ENCODE data around the gene MAPK8IP3.

MAPK8IP3 gene

DNA sequence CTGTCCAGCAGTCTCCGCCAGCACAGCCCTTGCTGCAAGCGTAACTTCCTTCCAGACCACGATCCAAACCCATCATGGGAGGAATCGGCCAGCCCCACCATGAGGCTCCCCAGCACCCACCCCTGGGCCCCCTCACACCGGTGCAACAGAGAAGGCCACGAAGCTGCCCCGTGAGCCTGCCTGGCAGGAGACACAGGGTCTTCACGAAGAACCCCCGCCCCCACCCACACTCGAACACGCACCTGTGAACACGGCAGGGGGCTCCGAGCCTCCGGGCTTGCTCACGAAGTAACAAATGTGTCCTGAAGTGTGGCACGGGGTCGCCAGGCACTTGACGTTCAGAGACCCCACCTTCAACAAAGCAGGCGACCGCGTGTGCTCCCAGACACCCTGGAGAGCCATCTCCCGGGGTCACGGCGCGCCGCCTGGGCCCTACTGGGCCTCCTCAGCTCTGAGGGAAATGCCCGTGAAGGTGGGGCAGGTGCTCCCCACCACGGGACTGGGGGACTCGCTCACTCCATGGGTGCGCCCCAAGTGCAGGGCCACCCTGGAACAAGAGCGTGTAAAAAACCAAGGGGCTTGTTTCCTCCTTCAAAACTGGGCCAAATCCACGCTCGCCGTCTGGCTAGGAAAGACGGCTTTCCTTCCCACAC, 113.0 kb downstream of the MAPK8IP3 start:
- H2BK15ac ChIP-seq (ENCODE audit: low read length) = no peak overlapping the region
- H2AK5ac ChIP-seq (ENCODE audit: low read depth, low read length) = no peak overlapping the region
- no peak overlapping the region for H2BK120ac ChIP-seq (ENCODE audit: low read depth, low read length)
- H3K79me1 ChIP-seq (ENCODE audit: low read depth, low read length) = peaks cover 15% of the 10 kb centered on the region
- no peak overlapping the region for H2BK5ac ChIP-seq (ENCODE audit: low read length)
- H3K4me3 ChIP-seq (ENCODE audit: low read length in 2 of 2) = no peak overlapping the region
- H4K91ac ChIP-seq (ENCODE audit: low read depth, low read length, poor library complexity) = no peak overlapping the region
- H2BK12ac ChIP-seq (ENCODE audit: low read length) = no peak overlapping the region
- no peak overlapping the region for H4K8ac ChIP-seq (ENCODE audit: low read depth, low read length)
- H3K9me3 ChIP-seq (replicated peaks in 1 of 2; ENCODE audit: control insufficient read depth in 2 of 2, insufficient read depth in 1 of 2, low read depth in 1 of 2, low read length in 2 of 2) = no peaks in the 10 kb centered on the region
- no peak overlapping the region for H2AFZ ChIP-seq (ENCODE audit: low read length)
- no peaks in the 10 kb centered on the region for H3K27me3 ChIP-seq (ENCODE audit: control insufficient read depth in 3 of 3, insufficient read depth in 3 of 3, low read depth in 1 of 3, low read length in 3 of 3)
- no CpG with 5 or more reads among the region's 35 CpGs for WGBS, 2 donors (ENCODE audit: extremely low coverage in 2 of 2, insufficient read length in 2 of 2, insufficient replicate concordance in 1 of 2)
- DNase-seq (ENCODE audit: low spot score) = no peak
- H3K4me2 ChIP-seq (ENCODE audit: insufficient read depth, low read length, poor library complexity, severe bottlenecking) = no peak overlapping the region
- H3K18ac ChIP-seq (ENCODE audit: low read length) = no peak overlapping the region
- no peak overlapping the region for H3K14ac ChIP-seq (ENCODE audit: low read length)
- no peak overlapping the region for H3K23ac ChIP-seq (ENCODE audit: low read depth, low read length, poor library complexity)
- no peaks in the 10 kb centered on the region for H3K4me1 ChIP-seq (ENCODE audit: control insufficient read depth in 2 of 2, insufficient read depth in 1 of 2, low read depth in 1 of 2, low read length in 2 of 2)
- H3K9ac ChIP-seq (ENCODE audit: low read depth, low read length, poor library complexity) = no peak overlapping the region
- no peak overlapping the region for H3K27ac ChIP-seq (replicated peaks; ENCODE audit: low read length)
- no peak overlapping the region for H3K4ac ChIP-seq (ENCODE audit: low read length)
- peaks cover 17 to 59% of the 10 kb centered on the region in 2 donors for H3K36me3 ChIP-seq (replicated peaks in 1 of 2; ENCODE audit: control insufficient read depth in 2 of 2, insufficient read depth in 2 of 2, low read length in 2 of 2)

- no peak overlapping the region for H4K91ac ChIP-seq (ENCODE audit: low read depth, low read length, poor library complexity)
- DNase-seq (ENCODE audit: low spot score) = no peak
- H3K4me2 ChIP-seq (ENCODE audit: insufficient read depth, low read length, poor library complexity, severe bottlenecking) = no peak overlapping the region
- no peak overlapping the region for H2AK5ac ChIP-seq (ENCODE audit: low read depth, low read length)
- no peak overlapping the region for H2BK12ac ChIP-seq (ENCODE audit: low read length)
- H3K4ac ChIP-seq (ENCODE audit: low read length) = no peak overlapping the region
- WGBS, 2 donors (ENCODE audit: extremely low coverage in 2 of 2, insufficient read length in 2 of 2, insufficient replicate concordance in 1 of 2) = no CpG with 5 or more reads among the region's 15 CpGs
- no peaks in the 10 kb centered on the region for H3K27me3 ChIP-seq (ENCODE audit: control insufficient read depth in 3 of 3, insufficient read depth in 3 of 3, low read depth in 1 of 3, low read length in 3 of 3)
- H3K4me1 ChIP-seq (ENCODE audit: control insufficient read depth in 2 of 2, insufficient read depth in 1 of 2, low read depth in 1 of 2, low read length in 2 of 2) = no peaks in the 10 kb centered on the region
- H3K14ac ChIP-seq (ENCODE audit: low read length) = no peak overlapping the region
- no peak overlapping the region for H2AFZ ChIP-seq (ENCODE audit: low read length)
- no peak overlapping the region for H2BK120ac ChIP-seq (ENCODE audit: low read depth, low read length)
- no peak overlapping the region for H3K18ac ChIP-seq (ENCODE audit: low read length)
- H3K9me3 ChIP-seq (replicated peaks in 1 of 2; ENCODE audit: control insufficient read depth in 2 of 2, insufficient read depth in 1 of 2, low read depth in 1 of 2, low read length in 2 of 2) = no peaks in the 10 kb centered on the region
- peaks cover 17 to 57% of the 10 kb centered on the region in 2 donors for H3K36me3 ChIP-seq (replicated peaks in 1 of 2; ENCODE audit: control insufficient read depth in 2 of 2, insufficient read depth in 2 of 2, low read length in 2 of 2)
- H2BK5ac ChIP-seq (ENCODE audit: low read length) = no peak overlapping the region
- no peak overlapping the region for H2BK15ac ChIP-seq (ENCODE audit: low read length)
- H3K79me1 ChIP-seq (ENCODE audit: low read depth, low read length) = peaks cover 16% of the 10 kb centered on the region
- no peak overlapping the region for H3K27ac ChIP-seq (replicated peaks; ENCODE audit: low read length)
- H3K4me3 ChIP-seq (ENCODE audit: low read length in 2 of 2) = no peak overlapping the region
- no peak overlapping the region for H4K8ac ChIP-seq (ENCODE audit: low read depth, low read length)
- H3K23ac ChIP-seq (ENCODE audit: low read depth, low read length, poor library complexity) = no peak overlapping the region
- H3K9ac ChIP-seq (ENCODE audit: low read depth, low read length, poor library complexity) = no peak overlapping the region
Observed at GRCh38 chr16:1819611-1820010, 113.6 kb downstream of the MAPK8IP3 start.

Small RNA genes lying within 50 kb of the gene (small RNA-seq; reads per million reads assigned to genes)
- gene MIR3177 (ENCODE audit: insufficient read depth) = 83.2 reads per million, percentile 96 among the genes with 10 or more reads in this experiment

Data from neuronal stem cell (in vitro differentiated cells).